ENCODE results near the gene ST3GAL2.

- TF ChIP-seq POLR2AphosphoS5 (IDR thresholded peaks at IDR 0.05; ENCODE audit: low read depth, low read length) = no peak
- no peak for TF ChIP-seq TAF1 (IDR thresholded peaks at IDR 0.05; ENCODE audit: borderline replicate concordance, low read depth, low read length)
- TF ChIP-seq POLR2A (IDR thresholded peaks at IDR 0.05; ENCODE audit: low read depth, low read length) = no peak
These were observed 323 bp downstream of the ST3GAL2 start for GRCh38 chr16:70438585-70438968.
